H9 (cell line): Measurements from ENCODE around the gene DLX6. TPM values are rescaled to one million over a fixed set of nuclear protein-coding genes. Genes with fewer than 3 reads are reported as not detected.

ENCODE experiments used
- DNase-seq: peaks from one replicate; pipeline ENCODE4 v3.0.0-alpha.2; 2017
- H2AFZ ChIP-seq: one replicate; pipeline ENCODE4 v1.6.1; 2013; ENCODE audit warnings: mild to moderate bottlenecking, low read length, control low read depth, moderate library complexity
- H2AK5ac ChIP-seq: 2 replicates; pipeline ENCODE4 v1.6.1; 2013; ENCODE audit warnings: low read length, control low read depth, mixed read lengths; ENCODE audit not compliant: insufficient read length
- H2BK120ac ChIP-seq: one replicate; pipeline ENCODE4 v1.6.1; 2013; ENCODE audit warnings: low read depth, mild to moderate bottlenecking, low read length, control low read depth, inconsistent platforms; ENCODE audit not compliant: poor library complexity, severe bottlenecking
- H2BK12ac ChIP-seq: 2 replicates; pipeline ENCODE4 v1.6.1; 2013; ENCODE audit warnings: low read length, control low read depth, mixed read lengths, low read depth; ENCODE audit not compliant: insufficient read length
- H2BK15ac ChIP-seq: 2 replicates; pipeline ENCODE4 v1.6.1; 2013; ENCODE audit warnings: low read depth, low read length, control low read depth
- H2BK20ac ChIP-seq: one replicate; pipeline ENCODE4 v1.6.1; 2013; ENCODE audit warnings: low read depth, mild to moderate bottlenecking, low read length, control low read depth, inconsistent platforms; ENCODE audit not compliant: poor library complexity, severe bottlenecking
- H2BK5ac ChIP-seq: 2 replicates; pipeline ENCODE4 v1.6.1; 2013; ENCODE audit warnings: low read length, control low read depth, mixed read lengths; ENCODE audit not compliant: insufficient read length
- H3K14ac ChIP-seq: 2 replicates; pipeline ENCODE4 v1.6.1; 2013; ENCODE audit warnings: low read length, control low read depth; ENCODE audit not compliant: insufficient read depth
- H3K18ac ChIP-seq: 2 replicates; pipeline ENCODE4 v1.6.1; 2013; ENCODE audit warnings: low read depth, mild to moderate bottlenecking, mixed read lengths, low read length, control low read depth; ENCODE audit not compliant: insufficient read length
- H3K23ac ChIP-seq: 2 replicates; pipeline ENCODE4 v1.6.1; 2013; ENCODE audit warnings: low read length, control low read depth, mixed read lengths, low read depth; ENCODE audit not compliant: insufficient read length
- H3K23me2 ChIP-seq: 2 replicates; pipeline ENCODE4 v1.6.1; 2013; ENCODE audit warnings: low read depth, mild to moderate bottlenecking, mixed read lengths, low read length, control low read depth; ENCODE audit not compliant: insufficient read length, poor library complexity, severe bottlenecking
- H3K27ac ChIP-seq: 2 replicates; pipeline ENCODE4 v1.5.1; 2013; ENCODE audit warnings: low read length, control low read depth, mixed read lengths, low read depth; ENCODE audit not compliant: insufficient read length
- H3K27me3 ChIP-seq: 2 replicates; pipeline ENCODE4 v1.6.1; 2013; ENCODE audit warnings: low read length, control low read depth, inconsistent platforms; ENCODE audit not compliant: insufficient read depth
- H3K4ac ChIP-seq: 2 replicates; pipeline ENCODE4 v1.6.1; 2013; ENCODE audit warnings: low read depth, mild to moderate bottlenecking, control low read depth, inconsistent platforms, low read length, moderate library complexity
- H3K4me1 ChIP-seq: 2 replicates; pipeline ENCODE4 v1.6.1; 2013; ENCODE audit warnings: low read length, control low read depth, inconsistent platforms; ENCODE audit not compliant: insufficient read depth
- H3K4me2 ChIP-seq: 2 replicates; pipeline ENCODE4 v1.6.1; 2013; ENCODE audit warnings: low read length, control low read depth, mixed read lengths; ENCODE audit not compliant: insufficient read length, insufficient read depth
- H3K56ac ChIP-seq: 2 replicates; pipeline ENCODE4 v1.6.1; 2013; ENCODE audit warnings: low read depth, mild to moderate bottlenecking, mixed read lengths, low read length, control low read depth; ENCODE audit not compliant: insufficient read length
- H3K79me1 ChIP-seq: 2 replicates; pipeline ENCODE4 v1.6.1; 2013; ENCODE audit warnings: low read depth, mild to moderate bottlenecking, moderate library complexity, low read length, control low read depth, inconsistent platforms; ENCODE audit not compliant: insufficient read depth, poor library complexity, severe bottlenecking
- H3K79me2 ChIP-seq: 2 replicates; pipeline ENCODE4 v1.6.1; 2013; ENCODE audit warnings: low read length, control low read depth, inconsistent platforms; ENCODE audit not compliant: insufficient read depth
- H3K9ac ChIP-seq: 2 replicates; pipeline ENCODE4 v1.6.1; 2013; ENCODE audit warnings: low read length, control low read depth, mixed read lengths; ENCODE audit not compliant: insufficient read length; ENCODE audit errors: extremely low read depth
- H3K9me3 ChIP-seq: one replicate; pipeline ENCODE4 v1.6.1; 2013; ENCODE audit warnings: low read depth, low read length, inconsistent platforms; ENCODE audit not compliant: control insufficient read depth
- H3T11ph ChIP-seq: one replicate; pipeline ENCODE4 v1.6.1; 2013; ENCODE audit warnings: mild to moderate bottlenecking, low read length, control low read depth, inconsistent platforms
- H4K20me1 ChIP-seq: one replicate; pipeline ENCODE4 v1.6.1; 2013; ENCODE audit not compliant: control insufficient read depth, insufficient read length, insufficient read depth
- H4K5ac ChIP-seq: 2 replicates; pipeline ENCODE4 v1.6.1; 2013; ENCODE audit warnings: low read depth, mild to moderate bottlenecking, mixed read lengths, low read length, control low read depth; ENCODE audit not compliant: insufficient read length
- H4K8ac ChIP-seq: replicated peaks from 2 replicates; pipeline ENCODE4 v1.6.1; 2013; ENCODE audit warnings: low read length, control low read depth, mixed read lengths, low read depth; ENCODE audit not compliant: insufficient read length
- H4K91ac ChIP-seq: 2 replicates; pipeline ENCODE4 v1.6.1; 2013; ENCODE audit warnings: low read depth, mild to moderate bottlenecking, moderate library complexity, mixed read lengths, low read length, control low read depth; ENCODE audit not compliant: insufficient read length
- H3K27ac Mint-ChIP-seq, 3 experiments: 2 replicates in 2 of 3; 3 replicates in 1 of 3; pipeline ENCODE4 v1.8.0; 2020 to 2021; ENCODE audit warnings: mixed read lengths in 3 of 3, mild to moderate bottlenecking in 1 of 3, moderate library complexity in 1 of 3
- H3K27me3 Mint-ChIP-seq: 2 replicates; pipeline ENCODE4 v1.8.0; 2021; ENCODE audit warnings: low read depth, mild to moderate bottlenecking, moderate library complexity, mixed read lengths
- H3K36me3 Mint-ChIP-seq, 3 experiments: 2 replicates in 2 of 3; 3 replicates in 1 of 3; pipeline ENCODE4 v1.8.0; 2020 to 2021; ENCODE audit warnings: low read depth in 3 of 3, mixed read lengths in 3 of 3; ENCODE audit not compliant: insufficient read depth in 1 of 3
- H3K4me1 Mint-ChIP-seq, 2 experiments: 2 replicates each; pipeline ENCODE4 v1.8.0; 2020; ENCODE audit warnings: mixed read lengths in 2 of 2
- H3K4me3 Mint-ChIP-seq, 2 experiments: 2 replicates in 1 of 2; 3 replicates in 1 of 2; pipeline ENCODE4 v1.8.0; 2020 to 2021; ENCODE audit warnings: mild to moderate bottlenecking in 2 of 2, mixed read lengths in 2 of 2, moderate library complexity in 1 of 2
- H3K9me3 Mint-ChIP-seq, 2 experiments: 2 replicates in 1 of 2; 3 replicates in 1 of 2; pipeline ENCODE4 v1.8.0; 2020; ENCODE audit warnings: mild to moderate bottlenecking in 2 of 2, mixed read lengths in 2 of 2, moderate library complexity in 1 of 2
- WGBS: extraction: QIAGEN DNeasy Blood & Tissue Kit; methylation state at CpG from one replicate; pipeline ENCODE4 v1.1.7; 2013; ENCODE audit warnings: missing lambda C conversion rate, low lambda C conversion rate, mixed read lengths; ENCODE audit not compliant: insufficient read length; ENCODE audit errors: extremely low coverage; 5-methylcytosine and 5-hydroxymethylcytosine counted together
- total RNA-seq: library from RNA; stranded (reverse); gene quantifications from 2 replicates; pipeline ENCODE4 v1.2.1, GENCODE V29; 2021
- TF ChIP-seq, protein P1 (sequence below): fragments of 200-600 bp; sonication (generic); conservative IDR thresholded peaks from 3 replicates; pipeline ENCODE4 v1.8.0; 2021; ENCODE audit warnings: antibody characterized with exemption, mild to moderate bottlenecking

Gene DLX6
- total RNA-seq, 1 experiment from 2014 or later, result 0.24 TPM

DNA sequence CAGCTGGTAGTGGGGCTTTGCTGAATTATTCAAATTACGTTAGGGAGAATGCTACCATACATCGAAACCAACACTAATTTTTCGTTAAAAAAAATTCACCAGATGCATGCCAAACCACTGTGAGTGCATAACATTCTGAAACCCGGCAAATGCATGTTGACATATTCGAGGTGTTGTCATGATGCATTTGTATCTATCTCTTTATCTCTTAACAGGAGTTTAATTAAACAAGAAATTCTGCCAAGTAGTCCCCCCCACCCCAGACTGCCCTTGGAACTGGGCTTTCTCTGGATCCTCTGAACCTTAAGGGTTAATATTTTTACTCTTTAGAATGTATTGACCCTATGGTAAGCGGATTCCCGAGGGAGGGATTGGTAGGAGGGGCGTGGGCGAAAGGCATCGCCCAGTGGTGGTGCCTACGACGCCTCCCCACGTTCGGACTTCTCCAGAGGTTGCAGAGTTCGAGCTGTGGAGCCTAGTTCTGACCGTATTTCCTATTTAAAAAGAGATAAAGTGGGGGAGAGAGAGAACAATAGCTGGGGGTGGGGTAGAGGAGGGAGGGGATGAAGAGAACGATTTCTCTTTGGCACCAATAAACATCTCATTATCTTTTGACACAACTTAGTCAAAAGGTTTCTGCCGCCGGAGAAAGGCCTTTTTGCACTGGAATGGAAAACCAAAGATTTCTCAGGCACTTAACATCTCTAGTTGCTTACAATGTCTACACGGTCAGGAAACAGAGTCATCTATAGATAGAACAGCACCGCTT is 7.2 kb downstream of the DLX6 start:
- Mint-ChIP-seq H3K9me3 (peaks cover 6 to 18% of the 10 kb centered on the region in 2 experiments), H3K27ac (no peak overlapping the region), H3K36me3 (no peaks in the 10 kb centered on the region), H3K4me1 (peaks cover 14 to 47% of the 10 kb centered on the region in 2 experiments), H3K4me3 (peak overlapping the region in 1 of 2 experiments; percentile 62; a peak in 1 of 5 replicates), H3K27me3 (peaks cover 100% of the 10 kb centered on the region)
- no peak overlapping the region for H3K4ac ChIP-seq
- H3K4me1 ChIP-seq, result no peaks in the 10 kb centered on the region
- TF ChIP-seq, protein P1, sequence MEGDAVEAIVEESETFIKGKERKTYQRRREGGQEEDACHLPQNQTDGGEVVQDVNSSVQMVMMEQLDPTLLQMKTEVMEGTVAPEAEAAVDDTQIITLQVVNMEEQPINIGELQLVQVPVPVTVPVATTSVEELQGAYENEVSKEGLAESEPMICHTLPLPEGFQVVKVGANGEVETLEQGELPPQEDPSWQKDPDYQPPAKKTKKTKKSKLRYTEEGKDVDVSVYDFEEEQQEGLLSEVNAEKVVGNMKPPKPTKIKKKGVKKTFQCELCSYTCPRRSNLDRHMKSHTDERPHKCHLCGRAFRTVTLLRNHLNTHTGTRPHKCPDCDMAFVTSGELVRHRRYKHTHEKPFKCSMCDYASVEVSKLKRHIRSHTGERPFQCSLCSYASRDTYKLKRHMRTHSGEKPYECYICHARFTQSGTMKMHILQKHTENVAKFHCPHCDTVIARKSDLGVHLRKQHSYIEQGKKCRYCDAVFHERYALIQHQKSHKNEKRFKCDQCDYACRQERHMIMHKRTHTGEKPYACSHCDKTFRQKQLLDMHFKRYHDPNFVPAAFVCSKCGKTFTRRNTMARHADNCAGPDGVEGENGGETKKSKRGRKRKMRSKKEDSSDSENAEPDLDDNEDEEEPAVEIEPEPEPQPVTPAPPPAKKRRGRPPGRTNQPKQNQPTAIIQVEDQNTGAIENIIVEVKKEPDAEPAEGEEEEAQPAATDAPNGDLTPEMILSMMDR, result no peak
- H4K20me1 ChIP-seq, result peaks cover 6% of the 10 kb centered on the region
- peaks cover 98% of the 10 kb centered on the region for H3K27me3 ChIP-seq
- no peak overlapping the region for H3K9ac ChIP-seq
- no peak overlapping the region for H3T11ph ChIP-seq
- no peak overlapping the region for H2BK20ac ChIP-seq
- H3K23ac ChIP-seq, result no peak overlapping the region
- peaks cover 5% of the 10 kb centered on the region for H3K23me2 ChIP-seq
- no peak overlapping the region for H3K27ac ChIP-seq
- no peak overlapping the region for H2BK15ac ChIP-seq
- no peaks in the 10 kb centered on the region for H3K79me1 ChIP-seq
- no peak overlapping the region for H3K18ac ChIP-seq
- no peak overlapping the region for H2AK5ac ChIP-seq
- no peaks in the 10 kb centered on the region for H3K79me2 ChIP-seq
- no CpG with 5 or more reads among the region's 21 CpGs for whole genome bisulfite sequencing
- H3K14ac ChIP-seq, result no peak overlapping the region
- H2AFZ ChIP-seq, result no peak overlapping the region
- H4K8ac ChIP-seq, result no peak overlapping the region
- no peaks in the 10 kb centered on the region for H3K9me3 ChIP-seq
- H2BK12ac ChIP-seq, result no peak overlapping the region
- H2BK120ac ChIP-seq, result no peak overlapping the region
- no peak overlapping the region for H3K56ac ChIP-seq
- H4K91ac ChIP-seq, result no peak overlapping the region
- no peak overlapping the region for H3K4me2 ChIP-seq
- no peak overlapping the region for H2BK5ac ChIP-seq
- peak; percentile 54 for DNase-seq
- no peak overlapping the region for H4K5ac ChIP-seq
